ENCODE data around the gene PSAP.

Gene PSAP

GRCh38 chr10:71833451-71834342 is 17.4 kb downstream of the PSAP start:
- no peak for DNase-seq (ENCODE audit: extremely low read depth, low read depth)

GRCh38 chr10:71832967-71833366 is 18.1 kb downstream of the PSAP start:
- DNase-seq (ENCODE audit: extremely low read depth, low read depth): no peak
- TF ChIP-seq CTCF (IDR thresholded peaks at IDR 0.05; ENCODE audit: low read depth, low read length): no peak

More at GRCh38 chr10:71833451-71834342, 17.4 kb downstream of the PSAP start:
- TF ChIP-seq CTCF (IDR thresholded peaks at IDR 0.05; ENCODE audit: low read depth, low read length): no peak

GRCh38 chr10:71831646-71832552 is 19.2 kb downstream of the PSAP start:
- TF ChIP-seq CTCF (IDR thresholded peaks at IDR 0.05; ENCODE audit: low read depth, low read length): no peak
- DNase-seq (ENCODE audit: extremely low read depth, low read depth): no peak

GRCh38 chr10:71830726-71831125 is 20.3 kb downstream of the PSAP start:
- DNase-seq (ENCODE audit: extremely low read depth, low read depth): no peak
- no peak for TF ChIP-seq CTCF (IDR thresholded peaks at IDR 0.05; ENCODE audit: low read depth, low read length)

GRCh38 chr10:71829896-71830295 is 21.2 kb downstream of the PSAP start:
- TF ChIP-seq CTCF (IDR thresholded peaks at IDR 0.05; ENCODE audit: low read depth, low read length): no peak

GRCh38 chr10:71829171-71829570 is 21.9 kb downstream of the PSAP start:
- TF ChIP-seq CTCF (IDR thresholded peaks at IDR 0.05; ENCODE audit: low read depth, low read length): no peak
- no peak for DNase-seq (ENCODE audit: extremely low read depth, low read depth)

More at GRCh38 chr10:71829896-71830295, 21.2 kb downstream of the PSAP start:
- no peak for DNase-seq (ENCODE audit: extremely low read depth, low read depth)
